IMR-90 (cell line): ENCODE measurements around the gene DPYD. TPM values are rescaled to one million over a fixed set of nuclear protein-coding genes. Genes with fewer than 3 reads are reported as not detected.

Experiments
- ATAC-seq: fragments of 200-7000 bp; cut with Tn5 transposase; 2 replicates; pipeline ENCODE4 v1.9.1; 2020; ENCODE audit warnings: low read depth, mild to moderate bottlenecking, moderate library complexity
- BruUV-seq: library from RNA; stranded (reverse); fragments of 400-500 nt; replicated peaks from 2 replicates; lab custom pipeline; 2021; lab: Mats Ljungman, UMichigan
- CTCF ChIA-PET: fragments of 300-600 bp; formaldehyde crosslinking; extraction: SDS; loops from one replicate; lab custom pipeline; 2021; ENCODE audit warnings: antibody characterized with exemption; lab: Yijun Ruan, JAX
- POLR2A ChIA-PET: fragments of 300-600 bp; sonication (Branson Sonifier 250); formaldehyde crosslinking; loops from one replicate; lab custom pipeline; 2022; ENCODE audit warnings: antibody characterized with exemption; ENCODE audit not compliant: unreplicated experiment; lab: Charles Lee
- DNase-seq: peaks from one replicate; pipeline ENCODE4 v3.0.0; 2013
- H2AFZ ChIP-seq: replicated peaks from 2 replicates; pipeline ENCODE3; 2013; ENCODE audit warnings: low read length, mild to moderate bottlenecking; ENCODE audit not compliant: poor library complexity
- H2AK5ac ChIP-seq: 2 replicates; pipeline ENCODE4 v1.6.1; 2013; ENCODE audit warnings: low read depth, low read length, inconsistent platforms
- H2AK9ac ChIP-seq: replicated peaks from 2 replicates; pipeline ENCODE3; 2013; ENCODE audit warnings: mild to moderate bottlenecking, low read depth, low read length, moderate library complexity; ENCODE audit not compliant: poor library complexity
- H2BK120ac ChIP-seq: 2 replicates; pipeline ENCODE4 v1.6.1; 2013; ENCODE audit warnings: low read depth, low read length, inconsistent platforms
- H2BK15ac ChIP-seq: 3 replicates; pipeline ENCODE4 v1.6.1; 2013; ENCODE audit warnings: low read depth, low read length, inconsistent platforms
- H2BK20ac ChIP-seq: 2 replicates; pipeline ENCODE4 v1.6.1; 2013; ENCODE audit warnings: low read depth, mild to moderate bottlenecking, inconsistent platforms, low read length, moderate library complexity
- H2BK5ac ChIP-seq: 2 replicates; pipeline ENCODE4 v1.6.1; 2013; ENCODE audit warnings: mild to moderate bottlenecking, low read depth, low read length, inconsistent platforms; ENCODE audit not compliant: poor library complexity, severe bottlenecking
- H3K14ac ChIP-seq: replicated peaks from 2 replicates; pipeline ENCODE4 v1.6.1; 2013; ENCODE audit warnings: low read depth, low read length, inconsistent platforms
- H3K18ac ChIP-seq: 2 replicates; pipeline ENCODE4 v1.6.1; 2013; ENCODE audit warnings: low read depth, low read length, control low read depth
- H3K23ac ChIP-seq: 2 replicates; pipeline ENCODE4 v1.6.1; 2013; ENCODE audit warnings: low read depth, low read length, inconsistent platforms
- H3K27ac ChIP-seq: 2 replicates; pipeline ENCODE4 v1.5.1; 2013; ENCODE audit warnings: mild to moderate bottlenecking, control low read depth, low read length; ENCODE audit not compliant: insufficient read depth
- H3K27me3 ChIP-seq: 2 replicates; pipeline ENCODE4 v1.6.1; 2013; ENCODE audit warnings: low read length; ENCODE audit not compliant: control insufficient read depth, insufficient read depth
- H3K36me3 ChIP-seq: 2 replicates; pipeline ENCODE4 v1.6.1; 2013; ENCODE audit warnings: low read length, mixed read lengths; ENCODE audit not compliant: control insufficient read depth, insufficient read depth
- H3K4ac ChIP-seq: 2 replicates; pipeline ENCODE4 v1.6.1; 2013; ENCODE audit warnings: low read depth, low read length, inconsistent platforms
- H3K4me1 ChIP-seq: 2 replicates; pipeline ENCODE4 v1.6.1; 2013; ENCODE audit warnings: low read length, mixed read lengths; ENCODE audit not compliant: control insufficient read depth, insufficient read depth
- H3K4me2 ChIP-seq: 2 replicates; pipeline ENCODE4 v1.6.1; 2013; ENCODE audit warnings: low read depth, mild to moderate bottlenecking, control low read depth, low read length, moderate library complexity
- H3K4me3 ChIP-seq: 2 replicates; pipeline ENCODE4 v1.5.1; 2013; ENCODE audit warnings: low read depth, mild to moderate bottlenecking, control low read depth, low read length, moderate library complexity; ENCODE audit not compliant: insufficient read depth
- H3K56ac ChIP-seq: 2 replicates; pipeline ENCODE4 v1.6.1; 2013; ENCODE audit warnings: low read length, inconsistent platforms; ENCODE audit not compliant: insufficient read depth; ENCODE audit errors: extremely low read depth
- H3K79me1 ChIP-seq, 2 experiments: 2 replicates each; pipeline ENCODE4 v1.6.1; 2013; ENCODE audit warnings: low read length in 2 of 2, inconsistent platforms in 1 of 2, low read depth in 1 of 2
- H3K9ac ChIP-seq: 2 replicates; pipeline ENCODE4 v1.6.1; 2013; ENCODE audit warnings: low read depth, low read length, control low read depth
- H3K9me1 ChIP-seq: 2 replicates; pipeline ENCODE4 v1.6.1; 2013; ENCODE audit warnings: low read length, inconsistent platforms; ENCODE audit not compliant: insufficient read depth
- H3K9me3 ChIP-seq: 2 replicates; pipeline ENCODE4 v1.6.1; 2013; ENCODE audit warnings: low read length; ENCODE audit not compliant: control insufficient read depth, insufficient read depth
- H4K20me1 ChIP-seq: 2 replicates; pipeline ENCODE4 v1.6.1; 2013; ENCODE audit warnings: low read length, inconsistent platforms; ENCODE audit not compliant: insufficient read depth
- H4K5ac ChIP-seq: 2 replicates; pipeline ENCODE4 v1.6.1; 2013; ENCODE audit warnings: mild to moderate bottlenecking, low read depth, low read length, control low read depth
- H4K8ac ChIP-seq, 2 experiments: 2 replicates each; pipeline ENCODE4 v1.6.1; 2013; ENCODE audit warnings: low read depth in 2 of 2, low read length in 2 of 2, control low read depth in 1 of 2, inconsistent platforms in 1 of 2
- H4K91ac ChIP-seq: 2 replicates; pipeline ENCODE4 v1.6.1; 2013; ENCODE audit warnings: low read depth, low read length, inconsistent platforms; ENCODE audit not compliant: insufficient read depth
- FOS ChIP-seq: fragments of 150-350 bp; IDR thresholded peaks from 2 replicates; pipeline ENCODE4 v1.6.1; 2016; ENCODE audit warnings: low read depth, low read length
- MXI1 ChIP-seq: IDR thresholded peaks from 2 replicates; pipeline ENCODE4 v1.6.1; 2012; ENCODE audit warnings: low read depth, mild to moderate bottlenecking, low read length, moderate library complexity, borderline replicate concordance
- RFX5 ChIP-seq: IDR thresholded peaks from 2 replicates; pipeline ENCODE4 v1.8.0; 2012; ENCODE audit warnings: low read depth, mild to moderate bottlenecking, low read length, moderate library complexity
- WGBS, 2 experiments: methylation state at CpG; one replicate each; pipeline versions ENCODE4 v1.1.5 to v1.1.7; 2013; ENCODE audit warnings: missing lambda C conversion rate in 2 of 2; ENCODE audit not compliant: insufficient read length in 1 of 2; ENCODE audit errors: extremely low coverage in 2 of 2; 5-methylcytosine and 5-hydroxymethylcytosine counted together
- dilution Hi-C: fragments of 300-500 bp; cut with HindIII; formaldehyde crosslinking; loops from one replicate; pipeline ENCODE4 v1.14.3; 2018; ENCODE audit warnings: low sequenced_read_pairs; ENCODE audit not compliant: unreplicated experiment
- in situ Hi-C: fragments of 300-500 bp; cut with MboI; formaldehyde crosslinking; loops from 3 replicates; pipeline ENCODE4 v1.14.3; 2019; ENCODE audit warnings: low sequenced_read_pairs, inconsistent platforms, mixed read lengths
- intact Hi-C: fragments of 100-400 bp; cut with micrococcal nuclease; formaldehyde crosslinking; loops from 2 replicates; pipeline ENCODE4 v1.10.0; 2022
- polyA plus RNA-seq, 3 experiments: library from polyadenylated mRNA; depleted of rRNA; stranded (reverse); fragments of >200 nt; gene quantifications; 2 replicates each; pipeline ENCODE4 v1.2.3, GENCODE V29; 2012; ENCODE audit warnings: low replicate concordance in 1 of 3
- total RNA-seq: library from RNA; depleted of rRNA; stranded (reverse); fragments of >200 nt; gene quantifications from 2 replicates; pipeline ENCODE4 v1.2.3, GENCODE V29; 2012

DPYD gene
- total and polyA plus RNA-seq, 2 of the 4 experiments (the other 2 are of a cell fraction) = 9.3 to 47.3 TPM

DNA sequence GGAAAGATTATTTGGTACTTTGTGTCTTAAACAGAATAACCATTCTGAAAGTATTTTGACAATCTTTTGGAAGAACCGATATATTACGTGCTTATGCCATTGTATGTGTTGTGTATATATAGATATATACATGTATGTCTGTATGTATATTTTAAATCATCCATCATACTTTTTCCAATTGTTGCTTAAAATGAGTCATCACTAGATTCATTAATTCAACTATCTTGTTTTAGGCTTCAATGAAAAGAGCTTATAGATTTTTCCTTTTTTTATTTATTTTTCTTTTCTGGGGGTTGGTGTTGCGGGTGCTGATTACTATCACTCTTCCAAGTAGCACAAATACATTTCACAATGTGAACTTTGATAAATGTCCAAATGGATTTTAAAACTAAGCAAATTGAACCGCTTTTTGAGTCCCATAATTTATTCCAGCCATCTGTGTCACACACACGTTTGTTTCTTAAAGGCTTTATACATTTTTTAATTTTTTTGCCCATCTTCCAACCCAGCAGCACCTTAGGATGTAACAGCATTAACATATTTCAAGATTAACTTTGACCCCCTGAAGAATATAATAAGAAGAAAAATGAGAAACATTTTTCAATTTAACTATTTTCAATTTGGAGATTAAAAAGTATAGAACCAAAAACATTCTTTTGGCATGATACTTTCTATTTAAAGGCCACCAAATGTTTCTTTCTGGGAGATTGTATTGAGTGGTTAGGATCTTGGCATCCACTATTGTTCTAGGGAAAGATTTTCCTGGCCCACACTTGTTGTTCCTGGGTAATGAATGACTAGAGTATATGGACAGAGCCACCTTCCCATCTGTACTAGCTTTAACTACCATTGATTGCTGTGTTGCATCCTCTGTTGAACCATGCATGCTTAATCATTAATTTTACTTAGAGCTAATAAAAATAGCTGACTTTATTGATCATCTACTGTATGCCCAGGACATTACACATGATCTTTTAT lies 9.3 kb upstream of the DPYD start:
- no peak overlapping the region for H3K4ac ChIP-seq
- no peaks in the 10 kb centered on the region for H3K4me1 ChIP-seq
- H2AK9ac ChIP-seq = no peak overlapping the region
- ATAC-seq = no peak
- no peak overlapping the region for H3K56ac ChIP-seq
- H4K8ac ChIP-seq = no peak overlapping the region
- H4K20me1 ChIP-seq = no peaks in the 10 kb centered on the region
- H4K5ac ChIP-seq = no peak overlapping the region
- ChIA-PET POLR2A (no interaction called here), CTCF (interaction anchor here (1.0 kb wide), 1 partner anchor 10 kb away, joined by 4 read pairs; no protein-coding TSS in a partner anchor)
- H3K79me1 ChIP-seq = no peaks in the 10 kb centered on the region
- no peak overlapping the region for H3K27ac ChIP-seq
- no peaks in the 10 kb centered on the region for H3K9me3 ChIP-seq
- H2BK15ac ChIP-seq = no peak overlapping the region
- WGBS, 2 experiments = no CpG with 5 or more reads among the region's 5 CpGs
- H2AK5ac ChIP-seq = no peak overlapping the region
- H2BK120ac ChIP-seq = no peak overlapping the region
- no peak overlapping the region for H2BK5ac ChIP-seq
- no peaks in the 10 kb centered on the region; the same call in 1 of the 2 replicates for H3K9me1 ChIP-seq
- H4K91ac ChIP-seq = no peak overlapping the region
- no peak for DNase-seq
- no TSS peak for BruUV-seq
- H3K27me3 ChIP-seq = no peaks in the 10 kb centered on the region
- no peak overlapping the region for H3K4me3 ChIP-seq
- no peak overlapping the region for H2AFZ ChIP-seq
- no peak overlapping the region for H3K23ac ChIP-seq
- in situ Hi-C loops (no loop called here), dilution Hi-C loops (no loop called here), intact Hi-C loops (no loop called here)
- TF ChIP-seq FOS (no peak), MXI1 (no peak), RFX5 (no peak)
- H3K9ac ChIP-seq = no peak overlapping the region
- H2BK20ac ChIP-seq = no peak overlapping the region
- no peak overlapping the region for H3K18ac ChIP-seq
- H3K36me3 ChIP-seq = no peaks in the 10 kb centered on the region
- no peak overlapping the region for H3K4me2 ChIP-seq
- no peak overlapping the region for H3K14ac ChIP-seq
